ENCODE data around the gene REEP3.

DNA sequence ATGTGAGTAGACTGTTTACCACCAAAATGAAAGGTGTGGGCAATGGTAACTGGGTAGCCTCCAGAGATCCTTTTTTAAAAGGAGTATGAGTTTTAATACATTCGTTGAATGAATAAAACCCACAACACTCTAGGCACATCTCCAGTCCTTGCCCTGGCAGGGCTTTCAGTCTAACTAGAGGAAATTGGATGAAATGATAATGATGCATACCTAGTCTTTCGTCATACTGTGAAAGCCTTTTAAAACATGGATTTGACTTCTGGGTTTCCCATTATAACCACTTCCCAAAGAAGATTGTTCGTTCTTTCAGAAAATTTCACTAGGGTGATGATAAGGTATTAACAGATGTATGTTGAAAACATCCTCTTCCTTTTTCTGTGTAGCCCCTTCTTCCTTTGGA is 110.8 kb downstream of the REEP3 start:
- TF ChIP-seq CTCF (IDR thresholded peaks at IDR 0.05; ENCODE audit: borderline replicate concordance, extremely low read depth, low read length, poor library complexity, severe bottlenecking) (no peak), EZH2 (IDR thresholded peaks at IDR 0.05; ENCODE audit: borderline replicate concordance, low read depth, low read length, severe bottlenecking) (no peak)

All from DND-41 (cell line).